Activated B cell treated with CpG ODN at 0.5 μM for 24 hours (primary cell): Measurements from ENCODE around the gene AOPEP. TPM values are rescaled to one million over a fixed set of nuclear protein-coding genes. Genes with fewer than 3 reads are reported as not detected.

Experiments
- ATAC-seq: fragments of 200-7000 bp; cut with Tn5 transposase; one replicate; pipeline ENCODE4 v1.10.0; 2021; ENCODE audit warnings: low read depth, mild to moderate bottlenecking, moderate library complexity
- CTCF ChIA-PET: fragments of 350-600 bp; sonication (Branson Sonifier 250); formaldehyde crosslinking; loops from one replicate; lab custom pipeline; 2021; ENCODE audit warnings: antibody characterized with exemption; lab: Charles Lee
- POLR2A ChIA-PET: fragments of 350-600 bp; sonication (Branson Sonifier 250); formaldehyde crosslinking; loops from one replicate; lab custom pipeline; 2021; ENCODE audit warnings: antibody characterized with exemption; lab: Charles Lee
- DNase-seq: peaks from one replicate; pipeline ENCODE4 v3.0.0; 2022
- H3K27ac Mint-ChIP-seq: one replicate; pipeline ENCODE4 v1.8.0; 2020; ENCODE audit warnings: mixed read lengths
- H3K27me3 Mint-ChIP-seq: one replicate; pipeline ENCODE4 v1.8.0; 2021; ENCODE audit warnings: mixed read lengths
- H3K36me3 Mint-ChIP-seq: one replicate; pipeline ENCODE4 v1.8.0; 2021; ENCODE audit warnings: low read depth, mixed read lengths
- H3K4me1 Mint-ChIP-seq: one replicate; pipeline ENCODE4 v1.8.0; 2021; ENCODE audit warnings: mixed read lengths
- H3K4me3 Mint-ChIP-seq: one replicate; pipeline ENCODE4 v1.8.0; 2020; ENCODE audit warnings: mild to moderate bottlenecking, mixed read lengths
- H3K9me3 Mint-ChIP-seq: one replicate; pipeline ENCODE4 v1.8.0; 2020; ENCODE audit warnings: mixed read lengths
- intact Hi-C: fragments of 100-400 bp; cut with micrococcal nuclease; formaldehyde crosslinking; loops from one replicate; pipeline ENCODE4 v1.15.1; 2024
- total RNA-seq: library from RNA; stranded (reverse); gene quantifications from 2 replicates; pipeline ENCODE4 v1.2.3, GENCODE V29; 2022
- TF ChIP-seq, protein P1 (sequence below): fragments of 200-600 bp; IDR thresholded peaks from one replicate; pipeline ENCODE4 v1.8.0; 2022; ENCODE audit warnings: antibody characterized with exemption, mild to moderate bottlenecking

The AOPEP gene
- total RNA-seq, 1 donor from 2014 or later: 20.4 TPM

DNA sequence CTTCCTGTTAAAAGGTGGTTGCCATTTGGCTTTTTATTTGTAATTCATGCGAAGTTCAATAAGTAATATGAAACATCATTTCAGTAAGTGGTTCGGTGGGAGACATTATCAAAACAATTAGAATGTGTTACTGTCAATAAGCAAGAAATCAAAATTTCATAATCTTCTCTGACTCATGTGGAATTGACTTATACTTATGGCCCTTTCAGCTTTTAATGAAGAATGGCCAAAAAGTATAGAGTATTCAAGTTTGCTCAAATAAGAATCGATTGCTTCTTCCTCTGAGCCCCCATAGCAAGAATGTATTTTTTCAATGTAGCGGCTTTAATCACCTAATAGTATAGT, 174.5 kb downstream of the AOPEP start:
- Mint-ChIP-seq H3K27ac (no peak overlapping the region), H3K9me3 (no peaks in the 10 kb centered on the region), H3K4me3 (no peak overlapping the region), H3K36me3 (peaks cover 10% of the 10 kb centered on the region), H3K27me3 (no peaks in the 10 kb centered on the region), H3K4me1 (no peaks in the 10 kb centered on the region)
- CTCF ChIA-PET: interaction anchor here (1.2 kb wide), 1 partner anchor 16 kb away, joined by 3 read pairs; no protein-coding TSS in a partner anchor
- DNase-seq (no peak), ATAC-seq (no peak)
- intact Hi-C loops: no loop called here
- TF ChIP-seq, protein P1, sequence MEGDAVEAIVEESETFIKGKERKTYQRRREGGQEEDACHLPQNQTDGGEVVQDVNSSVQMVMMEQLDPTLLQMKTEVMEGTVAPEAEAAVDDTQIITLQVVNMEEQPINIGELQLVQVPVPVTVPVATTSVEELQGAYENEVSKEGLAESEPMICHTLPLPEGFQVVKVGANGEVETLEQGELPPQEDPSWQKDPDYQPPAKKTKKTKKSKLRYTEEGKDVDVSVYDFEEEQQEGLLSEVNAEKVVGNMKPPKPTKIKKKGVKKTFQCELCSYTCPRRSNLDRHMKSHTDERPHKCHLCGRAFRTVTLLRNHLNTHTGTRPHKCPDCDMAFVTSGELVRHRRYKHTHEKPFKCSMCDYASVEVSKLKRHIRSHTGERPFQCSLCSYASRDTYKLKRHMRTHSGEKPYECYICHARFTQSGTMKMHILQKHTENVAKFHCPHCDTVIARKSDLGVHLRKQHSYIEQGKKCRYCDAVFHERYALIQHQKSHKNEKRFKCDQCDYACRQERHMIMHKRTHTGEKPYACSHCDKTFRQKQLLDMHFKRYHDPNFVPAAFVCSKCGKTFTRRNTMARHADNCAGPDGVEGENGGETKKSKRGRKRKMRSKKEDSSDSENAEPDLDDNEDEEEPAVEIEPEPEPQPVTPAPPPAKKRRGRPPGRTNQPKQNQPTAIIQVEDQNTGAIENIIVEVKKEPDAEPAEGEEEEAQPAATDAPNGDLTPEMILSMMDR: no peak
- POLR2A ChIA-PET: no interaction called here

DNA sequence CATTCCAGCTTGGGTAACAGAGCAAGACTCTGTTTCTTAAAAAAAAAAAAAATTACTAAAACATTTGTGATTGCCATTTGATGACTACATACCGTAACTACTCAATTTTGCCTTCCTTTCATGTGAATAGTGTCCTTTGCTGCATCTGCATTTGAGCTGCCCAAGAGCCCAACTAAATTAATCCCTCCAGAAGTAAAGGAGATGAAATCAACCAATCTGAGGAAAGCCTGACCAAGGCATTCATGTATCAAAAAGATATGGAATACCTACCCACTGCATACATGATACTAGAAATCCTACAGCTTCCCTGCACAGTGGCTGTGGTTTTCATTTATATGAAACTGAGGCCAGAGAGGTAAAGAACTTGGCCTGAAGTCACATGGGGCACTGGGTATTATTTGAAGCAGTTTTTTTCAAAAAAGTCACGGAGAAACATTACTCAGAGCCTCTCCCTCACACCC, 177.5 kb downstream of the AOPEP start:
- Mint-ChIP-seq H3K27me3 (no peaks in the 10 kb centered on the region), H3K4me1 (no peaks in the 10 kb centered on the region), H3K4me3 (no peak overlapping the region), H3K27ac (no peak overlapping the region), H3K36me3 (peaks cover 10% of the 10 kb centered on the region), H3K9me3 (no peaks in the 10 kb centered on the region)
- no peak for ATAC-seq
- POLR2A ChIA-PET: interaction anchor here (0.6 kb wide), 1 partner anchor 133 kb away, joined by 5 read pairs; no protein-coding TSS in a partner anchor
- intact Hi-C loops: no loop called here
- CTCF ChIA-PET: no interaction called here
- TF ChIP-seq, protein P1: no peak
- no peak for DNase-seq

DNA sequence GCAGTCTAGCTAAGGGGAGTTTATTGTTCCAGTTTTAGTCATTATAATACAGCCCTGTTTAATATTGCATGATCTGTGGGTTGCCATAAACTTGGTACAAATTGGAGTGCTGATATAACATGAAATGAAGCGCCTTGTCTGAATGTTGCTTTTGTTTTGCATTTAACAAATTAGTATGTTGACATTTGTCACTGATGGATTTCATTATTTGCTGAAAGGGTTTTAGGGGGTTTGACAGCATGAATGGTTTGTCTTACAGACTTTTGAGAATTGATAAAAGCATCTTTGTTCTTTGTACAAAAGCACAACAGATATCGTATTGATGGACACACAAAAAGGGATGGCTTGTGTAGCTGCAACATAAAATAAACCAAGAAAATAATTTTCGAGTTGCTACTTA, 178.3 kb downstream of the AOPEP start:
- ATAC-seq: no peak
- Mint-ChIP-seq H3K27ac (no peak overlapping the region), H3K4me3 (no peak overlapping the region), H3K36me3 (peaks cover 10% of the 10 kb centered on the region), H3K27me3 (no peaks in the 10 kb centered on the region), H3K4me1 (no peaks in the 10 kb centered on the region), H3K9me3 (no peaks in the 10 kb centered on the region)
- ChIA-PET POLR2A (no interaction called here), CTCF (no interaction called here)
- TF ChIP-seq, protein P1: no peak
- intact Hi-C loops: no loop called here
- no peak for DNase-seq

DNA sequence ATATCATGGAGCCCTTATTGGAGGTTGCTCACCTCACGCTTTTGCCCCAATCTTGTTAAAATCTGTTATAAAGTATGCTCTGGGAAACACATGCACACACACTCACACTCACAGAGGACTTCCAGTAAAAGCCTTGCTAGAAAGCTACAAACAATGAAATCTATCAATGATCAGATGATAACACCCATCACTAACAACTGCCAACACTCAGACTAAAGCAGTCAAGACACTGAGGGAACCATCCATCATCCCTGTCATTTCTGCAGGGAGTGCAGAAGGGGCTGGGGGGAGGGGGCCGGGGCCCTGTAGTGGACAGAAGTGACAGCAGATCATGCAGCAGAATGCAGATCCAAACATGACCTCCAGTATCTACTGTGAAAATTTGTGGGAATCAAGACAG, 179.1 kb downstream of the AOPEP start:
- H3K4me3 Mint-ChIP-seq: no peak overlapping the region
- DNase-seq (no peak), ATAC-seq (no peak)
- H3K27ac Mint-ChIP-seq: no peak overlapping the region
- intact Hi-C loops: no loop called here
- ChIA-PET CTCF (no interaction called here), POLR2A (no interaction called here)
- H3K4me1 Mint-ChIP-seq: no peaks in the 10 kb centered on the region
- TF ChIP-seq, protein P1: no peak
- no peaks in the 10 kb centered on the region for H3K9me3 Mint-ChIP-seq
- no peaks in the 10 kb centered on the region for H3K27me3 Mint-ChIP-seq
- peaks cover 7% of the 10 kb centered on the region for H3K36me3 Mint-ChIP-seq

DNA sequence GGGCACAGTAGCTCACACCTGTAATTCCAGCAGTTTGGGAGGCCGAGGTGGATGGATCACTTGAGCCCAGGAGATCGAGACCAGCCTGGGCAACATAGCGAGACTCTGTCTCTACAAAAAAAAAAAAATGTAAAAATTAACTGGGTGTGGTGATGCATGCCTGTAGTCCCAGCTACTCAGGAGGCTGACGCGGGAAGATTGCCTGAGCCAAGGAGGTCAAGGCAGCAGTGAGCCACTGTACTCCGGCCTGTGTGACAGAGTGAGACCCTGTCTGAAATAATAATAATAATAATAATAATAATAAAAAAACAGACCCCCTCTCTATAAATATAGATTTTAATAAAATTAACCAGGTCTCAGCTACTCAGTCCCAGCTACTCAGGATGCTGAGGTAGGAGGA, 179.7 kb downstream of the AOPEP start:
- H3K4me3 Mint-ChIP-seq: no peak overlapping the region
- ChIA-PET POLR2A (no interaction called here), CTCF (no interaction called here)
- H3K9me3 Mint-ChIP-seq: no peaks in the 10 kb centered on the region
- no peak overlapping the region for H3K27ac Mint-ChIP-seq
- no peaks in the 10 kb centered on the region for H3K27me3 Mint-ChIP-seq
- TF ChIP-seq, protein P1: no peak
- intact Hi-C loops: no loop called here
- ATAC-seq (no peak), DNase-seq (no peak)
- H3K36me3 Mint-ChIP-seq: peaks cover 2% of the 10 kb centered on the region
- no peaks in the 10 kb centered on the region for H3K4me1 Mint-ChIP-seq
